Stimulated activated CD8-positive, alpha-beta memory T cell treated with anti-CD3 and anti-CD28 coated beads, Interleukin-7, amount 100 ng/mL, for 48 hours (primary cell): ENCODE data around the gene PNRC2.
"Not testable (repeated sequence)": the region's sequence is repeated elsewhere in the genome, so short reads cannot be mapped to it uniquely, and the experiment has no call there.

Experiments
- DNase-seq, 2 donors: peaks; one replicate each; pipeline ENCODE4 v3.0.0-alpha.2; 2020; ENCODE audit warnings: low read depth in 1 of 2; ENCODE audit errors: extremely low read depth in 1 of 2

Gene PNRC2

DNA sequence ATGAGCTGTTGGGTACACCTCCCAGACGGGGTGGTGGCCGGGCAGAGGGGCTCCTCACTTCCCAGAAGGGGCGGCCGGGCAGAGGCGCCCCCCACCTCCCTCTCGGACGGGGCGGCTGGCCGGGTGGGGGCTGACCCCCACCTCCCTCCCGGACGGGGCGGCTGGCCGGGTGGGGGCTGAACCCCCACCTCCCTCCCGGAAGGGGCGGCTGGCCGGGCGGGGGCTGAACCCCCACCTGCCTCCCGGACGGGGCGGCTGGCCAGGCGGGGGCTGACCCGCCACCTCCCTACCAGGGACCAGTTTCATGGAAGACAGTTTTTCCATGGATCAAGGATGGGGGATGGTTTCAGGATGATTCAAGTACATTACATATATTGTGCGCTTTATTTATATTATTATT, 27.4 kb downstream of the PNRC2 start:
- DNase-seq: not testable (repeated sequence)

DNA sequence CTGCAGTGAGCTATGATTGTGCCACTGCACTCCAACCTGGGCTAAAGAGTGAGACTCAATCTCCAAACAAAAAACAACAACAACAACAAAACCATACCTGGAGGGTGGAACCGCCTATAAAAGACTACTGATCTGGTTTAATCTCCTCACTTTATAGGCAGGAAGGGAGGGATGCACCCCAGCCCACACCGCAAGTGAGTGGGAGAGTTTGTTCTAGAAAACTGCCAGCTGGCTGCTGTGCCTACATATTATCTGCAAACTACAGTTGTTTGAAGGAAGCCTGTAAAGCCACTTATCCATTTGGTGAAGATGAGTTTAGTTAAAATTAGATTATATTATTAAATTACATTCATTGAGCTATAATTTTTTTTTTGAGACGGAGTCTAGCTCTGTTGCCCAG, 29.6 kb downstream of the PNRC2 start:
- no peak for DNase-seq

DNA sequence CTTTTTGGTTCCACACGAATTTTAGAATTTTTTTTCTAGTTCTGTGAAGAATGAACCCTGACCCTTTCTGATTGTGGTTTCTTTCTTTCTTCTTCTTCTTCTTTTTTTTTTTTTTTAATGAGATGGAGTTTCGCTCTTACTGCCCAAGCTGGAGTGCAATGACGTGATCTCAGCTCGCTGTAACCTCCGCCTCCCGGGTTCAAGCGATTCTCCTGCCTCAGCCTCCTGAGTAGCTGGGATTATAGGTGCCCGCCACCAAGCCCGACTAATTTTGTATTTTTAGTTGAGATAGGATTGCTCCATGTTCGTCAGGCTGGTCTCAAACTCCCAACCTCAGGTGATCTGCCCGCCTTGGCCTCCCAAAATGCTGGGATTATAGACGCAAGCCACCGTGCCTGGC, 32.4 kb downstream of the PNRC2 start:
- not testable (repeated sequence) for DNase-seq

DNA sequence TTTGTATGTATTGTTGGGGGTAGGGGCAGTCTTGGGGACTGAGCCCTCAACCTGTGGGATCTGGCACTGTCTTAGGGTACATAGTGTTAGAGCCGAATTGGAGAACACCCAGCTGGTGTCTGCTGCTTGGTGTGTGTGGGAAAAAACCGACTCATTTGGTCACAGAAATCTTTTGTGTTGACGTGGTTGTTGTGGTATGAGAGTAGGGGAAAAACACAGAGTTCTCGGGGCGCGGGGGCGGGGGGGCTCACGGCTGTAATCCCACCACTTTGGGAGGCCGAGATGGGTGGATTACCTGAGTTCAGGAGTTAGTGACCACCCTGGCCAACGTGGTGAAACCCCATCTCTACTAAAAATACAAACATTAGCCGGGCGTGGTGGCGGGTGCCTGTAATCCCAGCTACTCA, 35.8 kb downstream of the PNRC2 start:
- DNase-seq: no peak

DNA sequence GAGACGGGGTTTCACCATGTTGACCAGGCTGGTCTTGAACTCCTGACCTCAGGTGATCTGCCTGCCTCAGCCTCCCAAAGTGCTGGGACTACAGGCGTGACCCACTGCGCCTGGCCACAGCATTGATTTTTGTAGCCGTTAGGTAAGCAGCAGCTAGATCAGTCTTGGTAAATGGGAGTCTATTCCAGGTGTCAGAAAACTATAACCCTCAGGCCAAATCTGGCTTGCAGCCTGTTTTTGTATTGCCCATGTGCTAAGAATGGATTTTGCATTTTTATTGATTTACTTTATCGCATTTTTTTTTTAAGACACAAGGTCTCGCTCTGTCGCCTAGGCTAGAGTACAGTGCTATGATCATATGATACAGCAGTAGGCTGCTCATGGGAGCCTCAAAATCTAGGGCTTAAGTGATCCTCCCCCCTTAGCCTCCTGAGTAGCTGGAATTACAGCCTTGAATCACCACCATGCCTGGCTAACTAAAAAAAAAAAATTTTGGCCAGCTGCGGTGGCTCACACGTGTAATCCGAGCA, 37.1 kb downstream of the PNRC2 start:
- DNase-seq: no peak

DNA sequence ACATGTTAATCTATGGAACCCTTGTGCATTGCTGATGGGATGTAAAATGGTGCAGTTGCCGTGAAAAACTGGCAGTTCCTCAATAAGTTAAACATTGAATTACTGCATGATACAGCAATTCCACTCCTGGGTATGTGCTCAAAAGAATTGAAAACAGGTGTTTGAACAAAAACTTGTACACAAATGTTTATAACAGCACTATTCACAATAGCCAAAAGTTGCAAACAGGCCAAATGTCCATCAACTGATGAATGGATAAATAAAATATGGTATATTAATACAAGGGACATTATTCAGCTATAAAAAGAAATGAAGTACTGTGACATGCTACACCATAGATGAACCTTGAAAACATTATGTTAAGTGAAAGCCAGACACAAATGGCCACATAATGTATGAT, 38.2 kb downstream of the PNRC2 start:
- no peak for DNase-seq

DNA sequence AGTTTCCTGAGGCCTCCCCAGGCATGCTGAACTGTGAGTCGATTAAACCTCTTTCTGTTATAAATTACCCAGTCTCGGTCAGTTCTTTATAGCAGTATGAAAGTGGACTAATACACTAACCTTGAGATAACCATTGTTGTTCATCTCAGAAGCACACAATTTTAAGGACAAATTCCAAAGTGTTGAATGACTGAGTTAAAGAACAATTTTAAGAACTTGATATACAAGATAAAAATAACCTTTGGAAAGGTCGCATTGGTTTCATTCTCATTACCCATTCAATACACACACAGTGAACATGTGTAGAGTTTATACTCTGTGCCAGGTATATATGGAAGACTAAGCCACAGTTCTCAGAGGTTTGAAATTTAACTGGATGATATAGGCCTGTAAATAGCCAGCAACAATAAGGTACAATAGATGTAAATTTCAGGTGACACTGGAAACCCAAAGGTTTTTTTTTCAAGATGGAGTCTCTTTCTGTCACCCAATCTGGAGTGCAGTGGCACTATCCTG, 39.6 kb downstream of the PNRC2 start:
- DNase-seq: no peak

DNA sequence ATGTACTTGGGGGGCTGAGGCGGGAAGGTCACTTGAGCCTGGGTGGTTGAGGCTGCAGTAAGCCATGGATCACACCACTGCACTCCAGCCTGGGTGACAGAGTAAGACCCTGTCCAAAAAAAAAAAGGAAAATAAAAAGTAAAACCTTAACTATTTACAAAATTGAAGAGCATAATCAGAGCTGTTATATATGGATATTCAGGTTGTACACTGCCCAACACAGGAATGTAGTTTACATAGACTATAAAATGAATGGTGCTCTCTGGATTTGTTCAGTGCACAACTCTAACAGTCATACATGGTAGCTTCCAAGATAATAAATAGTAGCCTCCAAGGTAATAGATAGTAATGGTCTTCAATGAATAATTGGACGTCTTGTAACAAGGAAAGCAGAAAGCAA, 43.1 kb downstream of the PNRC2 start:
- no peak for DNase-seq

DNA sequence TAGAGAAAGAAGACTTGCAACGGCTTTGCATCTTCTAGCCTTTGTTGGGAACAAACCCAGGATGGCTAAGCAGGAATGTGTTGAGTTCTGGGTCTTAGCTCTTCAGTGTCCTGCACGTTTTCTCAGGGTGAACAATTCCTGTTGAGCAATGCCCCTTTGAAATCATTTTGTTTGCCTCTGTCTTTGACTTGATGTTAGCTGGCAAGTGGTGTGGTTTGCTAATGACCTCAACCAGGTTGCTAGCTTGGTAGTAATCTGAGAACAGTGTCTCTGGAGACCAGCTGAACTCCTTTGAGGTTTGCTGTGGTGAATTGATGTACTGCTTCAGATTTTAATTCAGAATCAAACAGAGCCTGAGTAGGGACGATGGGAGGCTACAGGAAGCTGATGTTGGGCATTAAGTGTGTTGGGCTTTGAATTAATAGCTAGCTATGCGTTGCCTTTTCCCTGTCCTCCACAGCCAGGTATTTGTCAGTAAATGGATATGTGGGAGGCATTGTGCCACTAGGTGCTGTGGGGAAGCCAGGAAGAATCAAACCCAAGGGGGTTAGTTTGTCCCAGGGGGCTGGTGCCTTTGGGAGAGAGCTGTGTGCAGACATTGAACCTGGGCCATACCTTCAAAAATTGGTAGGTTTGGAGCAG, 43.8 kb downstream of the PNRC2 start:
- no peak for DNase-seq

DNA sequence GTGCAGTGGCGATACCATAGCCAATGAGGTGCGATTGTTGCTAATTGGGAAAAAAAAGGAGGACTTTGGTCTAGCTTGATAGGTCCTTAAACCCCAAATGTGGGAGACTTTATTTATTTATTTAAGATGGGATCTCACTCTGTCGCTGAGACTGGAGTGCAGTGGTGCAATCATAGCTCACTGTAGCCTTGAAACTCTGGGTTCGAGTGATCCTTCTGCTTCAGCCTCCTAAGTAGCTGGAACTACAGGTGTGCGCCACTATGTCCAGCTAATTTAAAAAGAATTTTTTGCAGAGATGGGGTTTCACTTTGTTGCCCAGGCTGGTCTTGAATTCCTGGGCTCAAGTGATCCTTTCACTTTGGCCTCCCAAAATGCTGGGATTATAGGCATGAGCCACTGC, 44.5 kb downstream of the PNRC2 start:
- no peak for DNase-seq

DNA sequence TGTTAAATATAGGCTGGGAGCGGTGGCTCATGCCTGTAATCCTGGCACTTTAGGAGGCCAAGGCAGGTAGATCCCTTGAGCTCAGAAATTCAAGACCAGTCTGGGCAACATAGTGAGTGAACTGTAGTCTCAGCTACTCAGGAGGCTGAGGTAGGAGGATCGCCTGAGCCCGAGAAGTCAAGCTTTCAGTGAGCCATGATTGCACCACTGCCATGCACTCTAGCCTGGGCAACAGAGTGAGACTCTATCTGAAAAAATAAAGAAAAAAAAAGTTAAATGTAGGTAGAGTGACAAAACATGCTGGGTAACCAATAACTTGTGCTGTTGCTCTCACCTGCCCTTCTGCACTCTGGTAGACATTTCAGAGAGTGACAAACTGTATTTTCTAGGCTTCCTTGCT, 45.5 kb downstream of the PNRC2 start:
- DNase-seq: no peak

DNA sequence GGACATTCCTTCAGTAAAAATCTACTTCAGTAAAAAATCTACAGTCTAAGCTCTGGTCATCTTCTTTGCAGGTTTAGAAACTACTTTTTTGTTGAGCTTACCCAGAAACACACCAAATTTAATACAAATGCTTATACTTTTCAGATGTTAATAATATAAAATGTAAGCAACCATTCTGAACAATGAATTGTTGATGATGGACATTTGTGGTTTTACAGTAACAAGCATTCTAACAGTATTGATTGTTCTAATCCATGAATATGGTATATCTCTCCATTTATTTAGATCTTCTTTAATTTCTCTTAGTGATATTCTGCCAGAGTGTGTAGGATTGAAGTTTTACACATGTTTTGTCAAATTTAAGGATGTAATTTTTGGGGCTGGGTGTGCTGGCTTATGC, 47.5 kb downstream of the PNRC2 start:
- no peak for DNase-seq

DNA sequence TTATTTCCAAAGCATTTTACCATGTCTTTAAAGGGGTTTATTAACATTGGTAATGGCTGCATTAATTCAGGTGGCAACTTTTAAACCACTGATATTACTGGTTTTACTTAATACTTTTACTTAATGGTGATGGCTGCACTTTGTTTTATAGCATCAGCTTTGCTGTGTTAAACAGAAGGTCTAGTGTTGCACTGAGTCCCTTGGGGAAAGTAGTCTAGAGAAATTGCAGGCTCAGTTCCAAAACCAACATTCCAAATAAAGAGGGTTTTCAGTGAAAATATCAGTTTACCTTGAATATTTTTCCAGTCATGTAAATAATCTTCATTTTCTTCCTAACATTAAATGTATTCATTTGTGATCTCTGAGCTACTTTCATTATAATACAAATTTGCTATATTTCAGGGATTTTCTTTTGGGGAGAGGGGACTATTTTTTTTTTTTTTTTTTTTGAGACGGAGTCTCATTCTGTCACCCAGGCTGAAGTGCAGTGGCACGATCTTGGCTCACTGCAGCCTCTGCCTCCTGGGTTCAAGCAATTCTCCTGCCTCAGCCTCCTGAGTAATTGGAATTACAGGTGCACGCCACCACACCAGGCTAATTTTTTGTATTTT, 49.1 kb downstream of the PNRC2 start:
- not testable (repeated sequence) for DNase-seq

DNA sequence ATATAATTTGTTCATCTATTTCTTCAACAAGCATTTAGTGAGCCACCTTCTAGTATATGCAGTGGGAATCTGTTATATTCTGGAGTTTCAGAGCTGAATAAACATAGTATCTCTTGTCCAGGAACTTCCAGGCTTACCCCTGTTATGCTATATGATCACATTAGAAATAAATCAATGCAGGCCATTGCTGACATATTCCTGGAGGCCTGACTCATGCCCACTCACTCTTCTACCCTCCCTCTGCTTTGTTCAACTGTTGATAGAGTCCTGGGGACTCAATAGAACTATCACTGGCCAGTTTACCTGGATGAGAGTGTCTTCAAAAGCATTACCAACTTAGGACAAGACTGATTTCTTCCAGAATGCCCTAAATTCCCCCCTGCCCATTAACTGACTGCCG, 49.8 kb downstream of the PNRC2 start:
- DNase-seq: no peak

DNA sequence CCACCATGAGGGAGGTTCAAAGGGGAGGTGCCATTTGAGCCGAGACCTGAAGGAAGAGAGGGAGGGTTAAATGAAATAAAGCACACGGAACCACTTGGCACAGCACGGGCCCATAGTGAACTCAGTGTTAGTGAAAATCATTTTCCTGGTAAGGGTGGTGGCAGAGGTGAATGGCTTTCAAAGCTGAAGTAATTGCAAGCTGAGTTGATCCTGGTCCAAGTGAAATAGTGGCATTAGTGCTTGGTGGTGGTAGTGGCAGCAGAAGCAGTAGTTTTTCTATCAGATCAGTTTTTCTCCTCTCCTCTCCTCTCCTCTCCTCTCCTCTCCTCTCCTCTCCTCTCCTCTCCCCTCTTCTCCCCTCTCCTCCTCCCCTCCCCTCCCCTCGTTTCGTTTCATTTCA, 51.0 kb downstream of the PNRC2 start:
- DNase-seq: no peak

DNA sequence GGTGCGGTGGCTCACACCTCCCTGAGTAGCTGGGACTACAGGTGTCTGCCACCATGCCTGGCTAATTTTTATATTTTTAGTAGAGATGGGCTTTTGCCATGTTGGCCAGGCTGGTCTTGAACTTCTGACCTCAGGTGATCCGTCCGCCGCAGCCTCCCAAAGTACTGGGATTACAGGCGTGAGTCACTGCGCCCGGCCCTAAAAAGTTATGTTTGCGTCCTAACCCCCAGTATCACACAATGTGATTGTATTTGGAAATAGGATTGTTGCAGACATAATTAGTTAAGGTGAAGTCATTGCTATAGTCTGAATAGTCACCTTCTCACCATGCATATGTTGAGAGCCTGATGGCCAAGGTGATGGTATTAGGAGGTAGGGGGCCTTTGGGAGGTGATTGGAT, 53.2 kb downstream of the PNRC2 start:
- not testable (repeated sequence) for DNase-seq
